Left forelimb (tissue), 1 donor: ENCODE measurements around the gene EXOG.

Experiments used
- DNase-seq: peaks from one replicate; pipeline ENCODE4 v3.0.0-alpha.2; 2018; ENCODE audit warnings: low spot score

EXOG gene, protein sequence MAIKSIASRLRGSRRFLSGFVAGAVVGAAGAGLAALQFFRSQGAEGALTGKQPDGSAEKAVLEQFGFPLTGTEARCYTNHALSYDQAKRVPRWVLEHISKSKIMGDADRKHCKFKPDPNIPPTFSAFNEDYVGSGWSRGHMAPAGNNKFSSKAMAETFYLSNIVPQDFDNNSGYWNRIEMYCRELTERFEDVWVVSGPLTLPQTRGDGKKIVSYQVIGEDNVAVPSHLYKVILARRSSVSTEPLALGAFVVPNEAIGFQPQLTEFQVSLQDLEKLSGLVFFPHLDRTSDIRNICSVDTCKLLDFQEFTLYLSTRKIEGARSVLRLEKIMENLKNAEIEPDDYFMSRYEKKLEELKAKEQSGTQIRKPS

DNA sequence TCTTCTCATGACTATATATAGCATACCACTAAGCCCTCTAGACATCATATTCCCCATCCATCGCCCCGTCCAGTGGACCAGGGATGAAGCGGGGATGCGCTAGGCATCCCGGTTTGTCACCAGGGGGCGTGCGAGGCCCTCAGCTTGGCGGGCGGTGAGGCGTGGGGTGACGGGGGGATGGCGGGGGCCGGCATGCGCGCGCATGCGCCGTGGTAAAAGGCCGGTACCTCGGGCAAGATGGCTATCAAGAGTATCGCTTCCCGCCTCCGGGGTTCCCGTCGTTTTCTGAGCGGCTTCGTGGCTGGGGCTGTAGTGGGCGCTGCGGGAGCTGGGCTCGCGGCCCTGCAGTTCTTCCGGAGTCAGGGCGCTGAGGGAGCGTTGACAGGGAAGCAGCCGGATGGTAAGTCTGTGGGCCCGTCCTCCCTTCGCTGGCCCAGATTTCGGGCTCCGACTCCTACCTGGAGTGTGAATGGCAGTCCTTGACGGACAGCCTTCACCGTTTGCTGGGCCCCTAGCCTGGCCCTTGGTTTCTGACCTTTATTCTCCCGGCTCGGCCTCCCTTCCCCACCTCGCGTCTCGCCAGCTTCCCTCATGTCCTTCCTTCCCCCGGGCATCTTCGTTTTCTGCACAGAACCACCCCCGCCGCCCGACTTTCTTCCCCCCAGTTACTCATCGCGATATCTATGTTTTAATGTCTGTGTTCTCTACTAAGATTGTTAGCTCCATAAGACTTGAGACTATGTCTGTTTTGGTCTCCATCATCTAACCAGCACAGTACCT lies at the start of gene EXOG:
Gene EXOG, plus strand, starts transcription at position 210 of the 780 bp plus-strand sequence. Its CDS starts 28 bp downstream, at position 238.
- DNase-seq, result peak; percentile 97

- DNase-seq, result no peak
Measured at GRCh38 chr3:38446812-38447211, 49.3 kb upstream of the EXOG start.

DNA sequence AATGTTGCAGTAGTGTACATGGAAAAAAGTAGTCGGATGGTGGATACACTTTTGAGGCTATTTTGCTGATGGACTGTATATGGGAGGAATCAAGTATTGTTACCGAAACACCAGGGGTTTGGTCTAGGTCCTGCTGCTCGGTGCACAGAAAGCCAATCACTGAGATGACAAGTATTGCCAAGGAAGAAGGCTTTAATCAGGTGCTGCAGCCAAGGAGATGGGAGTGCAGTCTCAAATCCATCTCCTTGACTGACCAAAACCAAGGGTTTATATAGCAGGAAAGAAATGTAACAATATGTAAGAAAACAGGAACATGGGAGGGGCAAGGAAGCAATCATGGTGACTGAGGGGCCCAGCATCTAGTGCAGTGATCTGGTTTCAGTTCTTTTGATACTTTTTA lies 45.3 kb upstream of the EXOG start:
- DNase-seq, result no peak

DNA sequence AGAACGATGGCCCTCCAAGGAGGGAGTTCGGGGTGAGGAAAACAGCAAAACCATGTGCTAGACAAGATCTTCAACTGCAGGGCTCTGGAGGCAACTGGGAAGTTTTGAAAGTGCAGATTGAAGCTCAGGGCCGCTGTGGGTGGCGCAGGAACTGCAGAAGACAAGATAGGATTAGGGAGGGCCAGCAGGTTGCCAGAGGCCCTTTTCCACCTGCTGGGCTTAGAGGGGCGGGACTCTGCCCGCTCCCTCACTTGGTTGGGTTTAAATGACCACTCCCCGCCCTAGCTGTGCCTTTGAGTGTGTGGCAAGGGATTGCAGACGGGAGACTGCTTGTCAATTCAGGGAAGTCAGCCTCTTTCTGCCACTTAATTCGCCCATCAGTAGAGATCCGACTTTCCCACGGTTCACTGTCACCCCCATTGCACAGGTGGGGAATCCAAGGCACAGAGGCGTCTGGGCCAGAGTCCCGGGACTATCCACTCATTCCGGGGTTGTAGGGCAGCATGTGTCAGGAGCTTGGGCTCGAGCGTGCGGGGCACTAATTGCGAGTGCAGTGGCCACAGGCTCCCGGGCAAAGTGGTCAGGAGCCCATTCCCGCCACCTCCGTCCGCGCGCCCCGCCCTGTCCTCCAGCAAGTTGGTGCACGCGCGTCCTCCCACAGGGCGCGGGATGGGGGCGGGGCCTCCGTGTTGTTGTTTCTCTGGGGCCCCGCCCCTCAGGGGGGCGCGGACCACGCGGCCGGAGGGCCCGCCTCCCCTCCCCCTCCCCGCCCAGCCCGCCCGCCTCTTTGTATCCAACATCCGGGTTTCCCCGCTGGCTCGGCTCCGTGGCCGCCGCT lies 42.8 kb upstream of the EXOG start, which contains the start of gene ACVR2B:
Gene ACVR2B, plus strand, starts transcription at position 816 of the 838 bp plus-strand sequence. CDS start 433 bp downstream, outside the sequence.
- DNase-seq, result peak; percentile 87

- no peak for DNase-seq
Measured at GRCh38 chr3:38453913-38454177, 42.3 kb upstream of the EXOG start.

GRCh38 chr3:38454178-38454883 lies 41.8 kb upstream of the EXOG start:
- no peak for DNase-seq

DNA sequence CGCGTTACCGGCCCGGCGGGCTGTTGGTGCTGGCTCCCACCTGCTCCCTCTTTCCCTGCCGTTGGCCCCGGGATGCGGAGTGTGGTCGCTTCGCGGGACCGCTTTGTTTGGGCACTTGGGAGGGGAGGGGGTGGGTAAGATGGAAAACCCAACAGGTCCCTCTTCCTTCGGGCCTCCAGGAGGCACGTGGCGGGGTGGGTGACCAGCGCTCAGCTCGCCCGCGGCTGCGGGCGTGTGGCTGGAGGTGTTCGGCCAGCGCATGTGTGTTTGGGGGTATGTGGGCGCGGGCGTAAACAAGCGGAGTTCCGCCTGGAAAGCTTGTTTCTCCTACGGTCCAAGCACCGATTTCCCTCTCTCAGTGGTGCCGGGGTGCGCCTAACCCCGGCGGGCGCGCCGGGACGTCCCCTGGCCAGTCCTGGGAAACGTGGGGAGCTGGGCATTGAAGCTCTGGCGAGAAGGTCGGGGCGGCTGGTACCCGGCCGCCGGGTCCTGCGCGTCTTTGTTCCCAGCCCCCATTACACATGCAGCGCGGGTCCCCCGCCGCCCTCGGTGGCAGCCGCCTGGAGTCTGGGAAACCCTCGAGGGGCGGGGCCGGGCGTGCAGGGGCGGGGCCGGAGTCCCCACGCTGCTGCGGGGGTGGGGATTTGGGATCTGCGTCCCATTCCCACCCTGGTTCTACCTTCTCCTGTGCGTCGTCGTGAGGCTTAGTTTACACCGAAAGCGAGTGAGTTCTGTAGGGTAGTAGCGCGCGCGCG lies 41.1 kb upstream of the EXOG start:
- DNase-seq, result peak; percentile 84

DNA sequence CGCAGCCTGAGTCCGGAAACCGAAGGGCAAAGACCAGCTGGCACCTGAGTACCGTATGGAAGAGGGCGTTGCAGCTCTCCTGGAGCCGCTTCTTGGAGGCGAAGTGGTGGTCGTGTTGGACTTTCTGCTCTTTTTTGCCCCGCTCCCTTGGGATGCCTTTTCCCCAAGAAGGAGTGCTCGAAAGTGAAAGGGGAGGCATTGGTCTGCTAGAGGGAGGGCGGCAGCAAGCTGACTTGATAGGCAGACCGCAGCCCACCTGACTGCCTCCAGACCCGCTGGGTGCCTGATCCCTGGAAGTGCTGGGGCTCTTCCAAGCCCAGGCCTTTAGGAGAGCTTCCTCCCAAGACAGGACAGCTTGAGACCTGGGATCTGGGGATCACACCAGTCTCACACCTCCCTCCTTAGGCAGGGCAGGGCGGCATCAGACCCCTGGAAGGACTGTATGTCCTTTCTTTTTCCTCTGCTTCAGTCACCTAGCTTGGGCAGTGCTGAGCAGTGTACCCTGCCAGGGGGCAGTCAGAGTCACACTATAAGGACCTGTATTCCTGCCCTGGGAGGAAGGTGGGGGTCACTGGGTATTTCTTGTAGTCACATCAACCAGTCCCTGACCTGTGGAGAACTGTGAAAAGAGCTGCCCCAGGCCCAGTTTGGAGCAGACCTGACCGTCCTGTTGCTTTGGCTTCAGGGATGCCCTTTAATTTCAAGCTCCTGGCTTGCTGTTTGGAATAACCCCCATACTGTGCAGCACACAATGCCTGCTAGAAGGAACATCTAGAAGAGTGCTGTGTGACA lies 40.3 kb upstream of the EXOG start:
- no peak for DNase-seq

DNA sequence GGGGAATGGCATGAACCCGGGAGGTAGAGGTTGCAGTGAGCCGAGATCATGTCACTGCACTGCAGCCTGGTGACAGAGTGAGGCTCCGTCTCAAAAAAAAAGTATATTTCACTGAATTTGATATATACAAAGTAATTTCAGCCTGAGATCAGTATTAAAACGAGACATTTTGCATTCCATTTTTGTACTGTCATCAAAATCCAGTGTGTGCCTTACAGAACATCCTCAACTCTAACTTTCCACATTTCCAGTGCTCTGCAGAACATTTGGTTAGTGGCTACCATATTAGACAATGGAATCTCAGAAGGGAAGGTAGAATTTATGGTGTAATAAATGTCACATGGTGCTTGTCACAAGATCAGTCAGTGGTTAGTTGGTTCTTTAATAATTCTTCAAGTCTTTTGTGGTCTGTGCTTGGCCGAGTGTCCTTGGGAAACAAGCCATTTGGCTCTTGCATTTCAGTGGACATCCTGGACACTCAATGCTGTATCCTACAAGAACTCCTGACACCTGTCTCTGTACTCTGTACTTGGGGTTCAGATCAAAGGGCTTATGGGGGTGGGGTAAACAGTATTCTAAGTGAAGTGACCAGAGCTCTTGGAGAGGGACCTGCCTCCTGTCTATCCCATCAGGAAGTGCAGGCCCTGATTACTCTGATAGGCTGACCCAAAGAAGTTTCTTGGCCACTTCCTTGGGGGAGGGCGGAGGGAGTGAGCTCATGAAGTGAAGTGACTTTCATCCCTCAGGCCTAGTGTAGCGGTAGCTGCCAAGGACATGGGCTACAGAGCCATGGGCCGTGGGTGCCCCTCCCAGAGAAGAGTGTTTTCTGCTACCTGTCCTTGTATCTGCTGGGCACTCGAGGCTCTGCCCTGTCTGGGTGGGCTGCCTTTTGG lies 38.8 kb upstream of the EXOG start:
- no peak for DNase-seq

DNA sequence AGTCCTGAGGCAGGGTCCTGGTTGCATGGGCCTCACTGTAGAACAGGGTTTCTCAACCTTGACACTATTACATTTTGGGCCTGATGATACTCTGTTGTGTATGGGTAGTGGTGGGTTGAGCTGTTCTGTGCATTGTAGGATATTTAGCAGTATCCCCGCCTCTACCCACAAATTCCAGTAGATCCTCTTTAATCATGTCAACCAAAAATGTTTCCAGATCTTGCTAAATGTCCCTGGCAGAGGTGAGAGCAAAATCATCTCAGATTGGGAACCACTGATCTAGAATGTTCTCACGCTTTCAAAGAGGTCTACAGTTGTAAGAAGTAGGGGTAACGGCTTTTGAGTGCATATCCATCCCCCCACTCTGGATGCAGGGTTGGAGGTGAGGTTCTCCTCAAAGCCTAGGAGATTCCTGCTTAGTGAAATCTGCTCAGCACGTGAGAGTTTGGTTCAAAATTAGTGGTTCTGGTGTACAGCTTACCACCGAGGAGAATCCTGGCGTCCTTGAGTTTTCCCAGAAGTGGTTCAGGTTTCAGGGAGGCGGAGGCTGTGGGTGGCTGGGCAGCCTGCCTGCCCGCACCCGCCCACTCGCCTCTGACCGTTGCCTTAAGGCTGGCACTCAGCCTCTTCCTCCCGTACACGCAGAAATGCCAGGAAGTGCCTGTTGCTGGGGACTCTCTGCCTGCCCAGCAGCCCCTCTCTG lies 37.2 kb upstream of the EXOG start:
- no peak for DNase-seq

DNA sequence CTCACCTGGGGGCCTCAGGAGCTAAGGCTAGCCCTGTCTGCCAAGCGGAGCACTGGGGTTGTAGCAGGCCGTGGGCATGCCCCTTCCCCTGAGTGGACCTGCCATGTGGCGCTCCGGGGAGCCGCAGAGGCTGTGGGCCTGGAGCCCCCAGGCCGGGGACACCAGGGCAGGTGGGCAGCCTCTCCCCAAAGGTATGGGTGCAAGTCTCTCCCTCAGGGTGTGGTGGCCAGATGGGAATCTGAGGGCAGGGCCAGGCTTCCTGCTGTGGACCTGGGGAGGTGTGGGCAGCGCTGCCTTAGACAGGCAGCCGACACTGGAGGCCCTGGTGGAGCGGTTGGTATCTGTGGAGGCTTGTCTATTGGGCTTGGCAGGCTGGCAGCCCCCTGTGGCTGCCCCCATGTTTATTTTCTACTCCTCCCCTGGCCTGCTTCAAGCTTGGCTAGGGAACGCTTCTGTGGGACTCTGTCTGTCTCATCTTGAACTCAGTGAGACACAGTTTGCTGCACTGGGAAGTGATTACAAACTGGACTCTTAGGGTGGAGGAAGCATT lies 36.6 kb upstream of the EXOG start:
- no peak for DNase-seq

DNA sequence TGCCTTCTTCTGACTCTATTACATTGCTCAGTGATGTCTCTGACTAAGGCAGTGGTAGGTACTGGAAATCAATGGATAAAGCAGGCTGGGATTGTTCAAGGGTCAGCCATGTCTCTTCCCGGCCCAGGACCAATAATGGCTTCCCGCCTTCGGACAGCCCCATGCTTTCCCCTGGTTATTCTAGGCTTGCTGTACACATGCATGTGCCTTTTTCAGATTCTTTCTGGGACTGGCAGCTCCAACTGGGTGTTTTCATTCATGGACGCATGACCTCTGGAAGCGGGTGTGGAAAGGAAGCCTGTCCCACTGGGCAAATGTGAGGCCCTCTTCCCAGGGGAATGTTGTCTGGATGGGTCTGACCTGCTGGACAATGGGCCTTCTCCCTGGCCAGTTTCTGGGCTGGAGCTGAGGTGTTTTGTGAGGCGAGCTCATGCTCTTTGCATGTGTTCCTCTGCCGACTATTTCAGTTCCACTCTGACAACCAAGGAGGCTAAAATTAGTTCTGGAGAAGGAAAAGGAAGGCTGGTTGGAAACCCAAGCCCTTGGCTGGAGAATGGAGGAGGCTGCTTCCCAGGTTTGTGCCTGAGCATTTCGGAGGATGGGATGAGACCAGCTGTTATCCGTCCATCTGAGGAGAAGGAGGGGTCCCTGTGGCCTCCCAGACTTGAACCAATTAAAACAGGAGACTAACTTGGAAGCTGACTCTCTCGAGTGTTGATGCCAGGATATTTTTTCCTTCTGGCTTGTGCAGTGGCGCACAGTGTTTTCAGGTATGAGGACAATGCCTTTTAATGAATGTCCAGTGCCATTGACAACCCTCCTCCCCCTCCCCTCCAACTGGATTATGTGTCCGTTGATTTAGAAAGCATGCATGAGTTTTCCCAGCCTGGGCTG lies 35.5 kb upstream of the EXOG start:
- no peak for DNase-seq

GRCh38 chr3:38465588-38466154 lies 30.5 kb upstream of the EXOG start:
- DNase-seq, result no peak

DNA sequence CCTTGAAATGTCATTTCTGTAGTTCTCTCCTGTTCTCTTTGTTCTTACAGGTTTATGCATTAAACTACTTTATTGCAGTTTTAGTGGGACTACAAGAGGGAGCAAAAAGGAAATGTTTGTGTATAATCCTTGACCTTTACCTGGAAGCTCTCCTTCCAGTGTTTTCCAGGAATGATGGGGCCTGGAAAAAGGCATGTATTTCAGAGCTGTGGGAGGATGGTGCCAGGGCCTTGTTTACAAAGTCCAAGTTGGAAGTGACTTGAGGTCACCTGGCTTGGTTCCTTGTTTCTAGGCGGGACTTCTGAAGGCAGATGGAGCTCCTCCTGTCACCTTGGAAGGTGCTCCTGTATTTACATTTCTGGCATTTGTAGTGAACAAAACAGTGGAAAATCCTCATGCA lies 27.4 kb upstream of the EXOG start:
- no peak for DNase-seq

GRCh38 chr3:38469852-38470251 lies 26.3 kb upstream of the EXOG start:
- no peak for DNase-seq

DNA sequence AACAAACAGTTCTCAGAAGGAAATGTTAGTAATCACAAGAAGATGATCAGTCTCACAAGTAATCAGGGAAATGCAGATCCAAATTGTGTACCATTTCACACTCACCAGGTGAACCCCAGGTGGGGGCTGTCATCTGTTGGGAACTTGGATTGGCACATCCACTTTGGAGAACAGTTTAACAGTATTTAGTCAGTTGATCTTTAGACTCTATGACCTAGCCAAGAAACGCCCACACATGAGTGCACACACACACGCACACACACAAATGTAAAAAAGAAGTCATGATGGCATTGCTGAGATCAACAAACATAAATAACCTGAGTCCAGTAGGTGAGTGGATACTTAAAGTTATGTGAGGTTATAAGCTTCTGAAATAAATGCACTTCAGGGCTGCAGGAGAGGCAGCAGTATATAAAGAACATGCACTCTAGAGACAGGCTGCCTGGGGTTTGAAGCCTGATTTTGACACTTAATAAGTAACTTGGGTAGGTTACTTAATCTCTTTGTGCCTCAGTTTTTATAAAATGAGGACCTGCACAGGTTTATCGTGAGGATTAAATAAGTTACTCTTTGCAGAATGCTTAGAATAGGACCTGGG lies 24.8 kb upstream of the EXOG start:
- no peak for DNase-seq

- no peak for DNase-seq
Measured at GRCh38 chr3:38472342-38472741, 23.8 kb upstream of the EXOG start.
